Activated T-helper 1 cell treated with anti-CD3 and anti-CD28 coated beads, Interleukin-2, amount 50 U/mL, for 16 hours (primary cell): ENCODE measurements around the gene PDZD8.

Experiments used
- DNase-seq, 2 donors: peaks; one replicate each; pipeline ENCODE4 v3.0.0-alpha.2; 2020; ENCODE audit warnings: low read depth in 1 of 2, low spot score in 1 of 2

Gene PDZD8, protein sequence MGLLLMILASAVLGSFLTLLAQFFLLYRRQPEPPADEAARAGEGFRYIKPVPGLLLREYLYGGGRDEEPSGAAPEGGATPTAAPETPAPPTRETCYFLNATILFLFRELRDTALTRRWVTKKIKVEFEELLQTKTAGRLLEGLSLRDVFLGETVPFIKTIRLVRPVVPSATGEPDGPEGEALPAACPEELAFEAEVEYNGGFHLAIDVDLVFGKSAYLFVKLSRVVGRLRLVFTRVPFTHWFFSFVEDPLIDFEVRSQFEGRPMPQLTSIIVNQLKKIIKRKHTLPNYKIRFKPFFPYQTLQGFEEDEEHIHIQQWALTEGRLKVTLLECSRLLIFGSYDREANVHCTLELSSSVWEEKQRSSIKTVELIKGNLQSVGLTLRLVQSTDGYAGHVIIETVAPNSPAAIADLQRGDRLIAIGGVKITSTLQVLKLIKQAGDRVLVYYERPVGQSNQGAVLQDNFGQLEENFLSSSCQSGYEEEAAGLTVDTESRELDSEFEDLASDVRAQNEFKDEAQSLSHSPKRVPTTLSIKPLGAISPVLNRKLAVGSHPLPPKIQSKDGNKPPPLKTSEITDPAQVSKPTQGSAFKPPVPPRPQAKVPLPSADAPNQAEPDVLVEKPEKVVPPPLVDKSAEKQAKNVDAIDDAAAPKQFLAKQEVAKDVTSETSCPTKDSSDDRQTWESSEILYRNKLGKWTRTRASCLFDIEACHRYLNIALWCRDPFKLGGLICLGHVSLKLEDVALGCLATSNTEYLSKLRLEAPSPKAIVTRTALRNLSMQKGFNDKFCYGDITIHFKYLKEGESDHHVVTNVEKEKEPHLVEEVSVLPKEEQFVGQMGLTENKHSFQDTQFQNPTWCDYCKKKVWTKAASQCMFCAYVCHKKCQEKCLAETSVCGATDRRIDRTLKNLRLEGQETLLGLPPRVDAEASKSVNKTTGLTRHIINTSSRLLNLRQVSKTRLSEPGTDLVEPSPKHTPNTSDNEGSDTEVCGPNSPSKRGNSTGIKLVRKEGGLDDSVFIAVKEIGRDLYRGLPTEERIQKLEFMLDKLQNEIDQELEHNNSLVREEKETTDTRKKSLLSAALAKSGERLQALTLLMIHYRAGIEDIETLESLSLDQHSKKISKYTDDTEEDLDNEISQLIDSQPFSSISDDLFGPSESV

DNA sequence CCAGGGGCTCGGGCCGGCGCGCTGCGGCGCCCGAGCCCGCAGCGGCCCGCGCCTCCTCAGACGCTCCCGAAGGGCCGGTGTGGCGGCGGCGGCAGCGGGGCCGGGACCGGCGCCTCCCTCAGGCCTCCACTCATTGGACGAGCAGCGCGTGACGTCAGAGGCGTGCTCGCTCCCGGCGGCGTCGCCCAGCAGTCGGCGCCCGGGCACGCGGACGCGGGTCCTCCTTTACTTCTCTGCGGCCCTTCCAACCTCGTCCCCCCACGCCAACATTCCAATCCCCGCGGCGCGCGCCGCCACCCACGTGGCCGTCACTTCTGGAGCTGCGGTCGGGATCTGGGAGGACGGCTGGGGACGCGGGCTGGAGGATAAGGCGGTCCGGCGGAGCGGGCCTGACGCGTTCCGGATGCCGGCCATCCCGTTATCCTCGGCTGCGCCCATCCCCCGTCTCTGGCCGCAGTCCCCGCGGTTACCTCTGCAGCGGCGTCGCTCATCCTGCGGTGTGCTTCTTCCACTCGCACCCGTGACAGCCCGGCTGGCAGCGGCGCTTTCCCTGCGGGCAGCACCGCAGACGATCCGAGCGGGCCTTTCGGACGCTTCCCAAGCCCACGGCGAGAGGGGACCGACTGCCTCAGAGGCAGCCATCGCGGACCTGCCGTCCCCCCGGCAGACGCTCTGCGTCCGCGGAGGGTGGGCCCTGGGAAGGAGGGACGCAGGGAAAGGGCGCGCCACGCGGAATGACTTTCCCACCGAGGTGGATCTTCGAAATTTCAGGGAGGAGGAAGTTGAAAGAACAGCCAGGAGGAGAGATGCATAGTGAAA lies at the start of gene PDZD8:
PDZD8 (minus strand) TSS at position 81 of the 819 bp plus-strand sequence. CDS start 213 bp downstream, outside the sequence.
- DNase-seq = peak; percentile 80 to 87

DNA sequence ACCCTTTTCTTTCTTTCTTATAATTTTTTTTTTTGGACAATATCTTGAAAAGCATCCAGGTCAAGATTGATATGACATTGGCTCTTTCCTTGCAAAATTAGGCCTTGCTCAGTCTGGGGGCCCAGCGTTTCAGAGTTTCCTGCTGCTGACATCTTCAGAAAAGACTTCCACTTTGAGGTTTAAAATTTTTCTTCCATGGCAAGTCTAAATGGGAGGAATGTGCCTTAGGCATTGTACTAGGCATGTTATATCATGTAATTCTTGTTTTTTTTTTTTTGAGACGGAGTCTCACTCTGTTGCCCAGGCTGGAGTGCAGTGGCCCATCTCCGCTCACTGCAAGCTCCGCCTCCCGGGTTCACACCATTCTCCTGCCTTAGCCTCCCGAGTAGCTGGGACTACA lies 48.9 kb upstream of the PDZD8 start:
- no peak for DNase-seq

DNA sequence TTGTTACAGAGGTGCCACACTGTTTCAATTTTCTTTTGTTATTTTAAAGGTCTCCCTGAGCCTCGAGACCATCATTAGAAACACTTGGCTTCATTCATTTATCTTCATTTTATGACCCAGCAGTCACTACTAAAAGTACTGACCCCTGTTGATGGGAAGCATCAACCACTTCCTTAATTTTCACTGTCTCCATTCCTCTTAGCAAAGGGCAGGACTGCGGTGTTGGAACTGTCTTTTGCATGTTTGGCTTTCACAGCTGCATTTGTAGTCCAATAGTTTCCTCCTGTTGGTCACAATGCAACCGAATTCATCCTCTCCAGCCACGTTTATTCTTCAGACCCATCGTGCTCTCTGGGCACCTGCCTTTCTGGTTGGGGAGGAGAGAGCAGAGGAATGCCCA lies 46.7 kb upstream of the PDZD8 start:
- no peak for DNase-seq

DNA sequence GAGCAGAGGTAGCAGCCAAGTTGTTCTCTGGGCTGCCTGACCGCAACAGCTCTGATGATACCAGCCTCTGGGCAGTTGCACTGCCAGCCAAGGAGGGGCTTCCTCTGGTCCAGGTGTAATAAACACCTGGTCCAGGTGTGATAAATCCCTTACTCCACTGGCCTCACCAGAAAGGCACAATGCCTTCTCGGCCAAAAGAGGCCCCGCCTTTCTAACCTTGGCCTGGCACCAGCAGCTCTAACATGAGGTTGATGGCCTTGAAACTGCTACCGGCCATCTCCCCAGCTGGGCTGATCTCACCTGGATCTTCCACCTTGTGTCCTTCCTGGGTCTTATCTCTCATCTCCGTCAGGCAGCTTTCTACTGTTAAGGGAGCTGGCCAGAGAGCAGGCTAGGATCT lies 45.5 kb upstream of the PDZD8 start:
- DNase-seq = no peak

DNA sequence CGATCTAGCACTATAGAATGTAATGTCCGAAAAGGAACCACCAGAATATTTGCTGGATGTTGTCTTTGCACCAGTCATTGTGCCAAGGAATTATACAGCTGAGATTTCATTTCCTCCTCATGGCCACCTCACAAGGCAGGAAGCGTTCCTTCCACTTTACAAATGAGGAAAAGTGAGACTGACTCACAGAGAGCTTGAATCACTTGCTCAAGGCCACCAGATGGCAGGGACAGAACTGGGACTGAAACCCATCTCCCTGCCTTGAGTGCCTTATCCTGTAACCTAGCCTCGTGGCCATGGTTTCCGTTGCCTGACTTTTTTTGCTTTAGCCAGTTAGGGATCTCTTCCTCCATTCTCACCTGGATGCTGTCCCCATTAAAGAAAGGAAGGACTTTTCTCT lies 44.7 kb upstream of the PDZD8 start:
- DNase-seq = no peak

DNA sequence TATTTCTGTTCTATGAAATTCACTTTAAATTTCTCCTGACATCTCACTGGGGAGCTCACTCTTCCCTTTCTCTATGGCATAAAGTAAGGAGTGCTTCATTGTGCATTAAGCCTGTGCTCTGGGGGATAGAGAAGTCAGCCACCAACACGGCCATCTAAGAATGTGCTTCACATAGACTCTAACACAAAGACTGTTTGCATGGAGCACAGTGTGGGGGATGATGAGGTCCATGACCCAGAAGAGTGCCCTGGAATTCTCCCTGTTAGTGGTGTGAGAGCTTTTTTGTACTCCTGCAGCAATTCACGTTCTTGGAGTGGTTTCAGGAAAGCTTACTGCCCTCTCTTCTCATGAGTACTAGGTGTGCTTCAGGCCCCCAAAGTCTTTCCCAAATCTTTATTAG lies 43.9 kb upstream of the PDZD8 start:
- no peak for DNase-seq

DNA sequence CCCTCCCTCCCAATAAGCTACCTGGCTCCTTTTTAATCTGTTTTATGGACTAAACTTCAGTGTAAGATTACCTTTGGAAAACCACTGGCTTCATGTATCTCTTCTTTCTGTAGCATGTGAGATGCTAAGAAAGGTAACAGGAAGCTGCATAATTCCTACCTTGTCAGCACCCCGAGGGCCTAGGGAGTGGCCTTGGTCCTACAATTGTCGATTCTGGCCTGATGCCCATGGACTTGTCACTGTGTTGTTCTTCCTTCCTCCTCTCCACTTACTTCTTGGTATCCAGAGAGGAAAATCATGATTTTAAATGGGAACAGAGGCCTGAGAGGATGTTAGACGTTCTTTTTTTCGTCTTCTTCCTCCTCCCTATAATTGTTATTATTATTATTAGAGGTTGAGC lies 42.9 kb upstream of the PDZD8 start:
- no peak for DNase-seq

DNA sequence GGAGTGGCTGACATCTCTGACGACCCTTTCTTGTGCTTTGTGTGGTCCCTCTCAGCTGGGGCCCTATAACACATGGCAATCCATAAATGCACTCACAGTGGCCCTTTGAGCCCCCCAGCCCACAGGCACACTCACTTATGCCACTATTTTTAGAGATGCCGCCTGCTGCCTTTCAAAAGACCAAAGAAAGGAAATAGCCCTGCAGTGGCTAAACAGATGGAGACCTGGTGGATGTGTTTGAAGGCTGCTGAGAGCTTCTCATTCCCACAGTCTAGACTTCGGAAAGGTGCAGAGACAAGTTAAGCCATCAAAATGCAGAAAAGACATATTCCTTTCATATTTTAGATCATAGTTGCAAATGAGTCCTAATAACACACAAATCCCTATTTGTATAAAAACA lies 42.0 kb upstream of the PDZD8 start:
- DNase-seq = no peak

DNA sequence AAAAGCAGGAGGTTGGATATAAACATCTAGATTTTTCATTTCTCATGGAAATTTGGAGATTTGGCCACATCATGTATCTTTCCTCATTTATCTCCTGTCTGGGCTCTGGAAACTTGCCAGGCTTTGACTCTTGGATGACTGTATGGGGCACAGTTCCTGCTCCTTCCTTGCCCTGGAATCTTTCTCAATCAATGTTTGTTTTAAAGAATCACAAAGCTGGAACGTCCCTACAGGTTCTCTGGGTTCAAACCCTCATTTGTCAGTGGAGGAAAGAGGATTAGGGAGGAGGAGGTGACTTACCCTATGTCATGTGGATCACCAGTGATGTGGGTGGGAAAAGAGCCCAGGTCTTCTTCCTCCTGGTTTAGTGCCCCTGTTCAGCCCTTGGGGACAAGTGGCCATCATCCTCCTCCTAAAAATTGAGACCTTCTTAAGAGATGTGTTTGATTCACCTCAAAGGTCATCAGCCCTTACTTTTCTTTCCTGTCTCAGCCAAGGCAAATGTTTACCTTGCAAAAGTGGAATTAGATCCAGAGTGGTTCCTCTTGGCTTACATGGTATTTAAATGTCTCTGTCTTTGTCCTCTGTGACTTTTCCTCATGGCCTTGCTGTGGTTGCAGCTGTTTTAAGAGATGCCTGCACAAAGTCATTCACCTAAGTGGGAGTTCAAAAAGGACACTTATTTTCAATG lies 38.8 kb upstream of the PDZD8 start:
- no peak for DNase-seq

DNA sequence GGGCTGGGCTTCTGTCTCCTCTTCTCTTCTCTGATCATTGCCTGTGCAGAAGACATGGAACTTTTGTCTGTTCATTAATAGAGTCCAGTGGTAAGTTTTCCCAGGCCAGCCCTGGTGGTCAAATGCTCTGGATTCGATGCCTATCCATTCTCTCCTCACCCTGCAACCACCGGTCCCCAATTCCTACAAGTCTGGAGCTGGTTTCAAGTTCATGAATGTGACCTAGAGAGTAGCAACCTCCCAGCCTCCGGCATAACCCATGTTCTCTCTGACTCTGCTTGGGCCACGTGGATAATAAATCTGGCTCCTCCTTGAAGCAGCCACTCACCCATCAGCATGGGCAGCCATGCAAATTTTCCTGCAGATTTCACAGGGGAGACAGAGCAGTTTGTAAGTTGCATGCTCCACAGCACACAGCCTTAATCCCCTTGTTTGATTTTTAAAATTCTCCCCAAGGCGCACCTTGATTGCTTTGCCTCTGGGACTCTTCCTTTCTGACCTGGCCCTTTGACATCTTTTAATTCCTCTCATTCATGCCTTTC lies 37.3 kb upstream of the PDZD8 start:
- no peak for DNase-seq

DNA sequence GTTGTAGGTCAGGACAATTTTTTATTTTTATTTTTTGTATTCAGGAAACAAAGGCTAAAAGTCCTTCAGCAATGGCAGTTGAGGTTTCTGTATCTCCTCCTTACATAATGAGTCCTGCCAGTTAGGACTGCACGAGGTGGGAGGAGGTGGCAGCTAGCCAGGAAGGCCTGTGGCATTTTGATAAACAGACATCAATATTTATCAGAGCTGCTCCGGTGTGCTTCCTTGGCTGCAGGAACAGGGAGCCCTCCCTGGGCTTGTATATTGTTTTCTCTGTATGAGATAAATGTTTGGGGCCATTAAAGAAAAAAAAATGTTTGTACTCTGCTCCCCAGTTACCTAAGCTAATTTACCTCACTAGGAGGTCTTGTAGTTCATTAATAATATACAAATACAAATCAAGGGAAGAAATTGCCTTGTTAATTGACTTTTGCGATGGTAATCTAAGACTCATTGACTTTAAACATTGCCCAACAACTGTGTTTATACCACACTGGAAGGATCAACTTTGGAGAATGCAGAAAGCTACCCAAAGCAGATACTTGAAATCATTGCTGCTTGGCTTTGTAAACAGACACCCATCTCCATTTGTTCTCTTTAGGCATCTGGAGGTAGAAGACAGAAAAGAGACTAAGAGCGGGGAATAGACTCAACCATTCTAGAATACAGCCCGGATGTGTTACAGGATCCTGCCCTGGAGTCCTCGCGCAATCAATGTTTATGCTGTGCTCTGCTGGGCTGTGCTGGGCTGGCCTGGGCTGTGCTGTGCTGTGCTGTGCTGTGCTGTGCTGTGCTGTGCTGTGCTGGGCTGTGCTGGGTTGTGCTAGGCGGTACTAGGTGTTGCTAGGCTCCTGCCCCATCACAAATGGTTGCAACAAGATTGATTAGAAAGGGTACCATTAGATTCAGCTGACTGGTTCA lies 36.5 kb upstream of the PDZD8 start:
- no peak for DNase-seq

DNA sequence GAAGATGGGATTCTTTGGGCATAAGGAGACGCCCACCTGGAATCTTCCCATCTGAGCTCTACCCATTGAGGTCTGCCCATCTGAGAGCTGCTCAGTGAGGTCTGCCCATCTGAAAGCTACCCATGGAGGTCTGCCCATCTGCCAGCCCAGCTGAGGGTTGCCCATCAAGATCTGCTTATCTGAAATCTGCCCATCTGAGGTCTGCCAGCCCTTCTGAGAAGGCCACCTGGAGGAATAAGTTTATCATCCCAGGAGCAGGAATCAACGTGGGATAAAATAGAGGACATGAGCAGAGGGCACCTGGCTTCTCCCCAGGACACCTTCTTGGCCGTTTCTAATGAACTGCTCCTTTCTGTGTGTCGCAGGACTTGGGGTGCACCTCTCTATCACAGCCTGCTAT lies 35.3 kb upstream of the PDZD8 start:
- DNase-seq = no peak

DNA sequence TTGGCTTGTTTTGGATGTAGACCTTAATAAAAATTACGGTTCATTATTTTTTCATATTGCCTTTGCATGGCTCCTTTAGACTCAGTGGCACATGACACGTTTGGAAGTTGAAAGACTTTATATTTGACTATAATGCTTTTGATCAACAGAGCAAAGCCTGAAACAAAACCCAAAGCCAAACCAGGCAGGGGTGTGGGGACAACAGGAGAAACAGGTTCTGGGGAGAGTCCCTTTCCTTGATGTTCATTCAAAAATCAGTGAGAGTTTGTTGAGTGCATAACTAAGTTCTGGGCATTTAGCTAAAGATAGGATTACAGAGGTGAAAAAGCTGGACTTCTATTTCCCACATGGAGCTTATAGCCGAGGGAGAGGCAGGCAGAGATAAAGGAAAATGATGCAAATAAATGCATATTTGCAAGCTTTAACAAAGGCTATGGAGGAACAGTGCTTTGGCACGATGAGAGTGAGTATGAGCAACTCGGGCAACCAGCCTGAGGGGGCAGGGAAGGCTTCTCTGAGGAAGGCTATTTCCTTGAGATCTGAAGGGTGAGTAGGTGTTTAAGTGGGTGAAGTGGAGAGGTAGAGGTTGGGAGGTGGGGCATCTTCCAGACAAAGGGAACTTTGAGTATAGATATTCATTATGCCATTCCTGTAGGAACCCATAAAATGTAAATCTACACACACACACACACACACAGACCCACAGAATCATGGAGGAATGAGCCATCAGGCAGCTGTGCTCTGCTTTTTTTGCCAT lies 34.5 kb upstream of the PDZD8 start:
- DNase-seq = no peak

DNA sequence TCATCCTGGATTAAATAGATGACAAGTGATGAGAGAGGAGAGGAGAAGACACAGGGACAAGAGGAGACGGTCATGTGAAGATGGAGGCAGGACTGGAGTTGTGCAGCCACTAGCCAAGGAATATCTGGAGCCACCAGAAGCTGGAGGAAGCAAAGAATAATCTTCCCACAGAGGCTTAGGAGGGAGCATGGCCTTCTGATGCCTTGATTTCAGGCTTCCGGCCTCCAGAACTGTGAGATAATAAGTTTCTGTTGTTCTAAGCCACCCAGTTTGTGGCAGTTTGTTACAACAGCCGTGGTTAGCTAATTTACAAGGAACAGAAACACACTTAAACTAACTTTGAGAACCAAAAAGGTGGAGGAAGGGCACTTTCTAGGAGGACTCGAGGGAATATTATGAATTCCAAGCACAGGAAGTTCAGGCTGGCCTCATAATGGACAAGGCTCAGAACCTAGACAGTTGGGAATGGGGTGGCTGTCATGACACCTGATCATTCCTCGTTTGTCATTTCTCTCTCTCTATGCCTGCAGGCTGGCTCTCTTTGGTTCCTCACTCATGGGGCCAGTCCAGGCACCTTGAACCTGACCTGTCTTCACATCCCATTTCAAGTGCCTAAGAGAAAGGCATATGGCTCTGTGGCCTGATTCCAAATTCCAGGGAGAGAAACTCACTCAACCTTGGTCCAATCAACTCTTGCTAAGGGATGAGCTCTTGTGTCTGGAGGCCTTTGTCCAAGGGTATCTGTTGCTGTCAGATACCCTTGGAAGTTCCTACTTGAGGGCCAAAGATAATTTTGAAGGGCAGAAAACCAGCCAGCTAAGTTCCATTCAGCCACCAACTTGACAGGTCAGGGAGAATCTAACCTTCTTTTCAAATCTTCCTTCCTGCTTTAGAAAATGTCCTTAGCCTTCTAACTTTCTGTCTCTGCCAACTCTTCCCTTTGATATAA lies 33.5 kb upstream of the PDZD8 start:
- DNase-seq = no peak

DNA sequence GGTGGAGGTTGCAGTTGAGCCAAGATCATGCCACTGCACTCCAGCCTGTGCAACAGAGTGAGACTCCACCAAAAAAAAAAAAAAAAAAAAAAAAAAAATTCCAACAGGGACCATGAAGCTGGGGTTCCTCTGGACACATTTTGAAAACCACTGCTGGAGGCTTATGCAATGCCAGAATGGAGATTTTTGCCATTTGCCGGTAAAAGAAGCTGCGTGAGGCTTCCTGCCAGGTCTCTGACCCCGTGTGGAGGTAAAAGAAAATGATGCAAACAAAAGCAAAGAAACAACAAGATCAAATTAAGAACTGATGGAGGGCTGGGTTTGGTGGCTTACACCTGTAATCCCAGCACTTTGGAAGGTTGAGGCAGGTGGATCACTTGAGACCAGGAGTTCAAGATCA lies 30.5 kb upstream of the PDZD8 start:
- no peak for DNase-seq

DNA sequence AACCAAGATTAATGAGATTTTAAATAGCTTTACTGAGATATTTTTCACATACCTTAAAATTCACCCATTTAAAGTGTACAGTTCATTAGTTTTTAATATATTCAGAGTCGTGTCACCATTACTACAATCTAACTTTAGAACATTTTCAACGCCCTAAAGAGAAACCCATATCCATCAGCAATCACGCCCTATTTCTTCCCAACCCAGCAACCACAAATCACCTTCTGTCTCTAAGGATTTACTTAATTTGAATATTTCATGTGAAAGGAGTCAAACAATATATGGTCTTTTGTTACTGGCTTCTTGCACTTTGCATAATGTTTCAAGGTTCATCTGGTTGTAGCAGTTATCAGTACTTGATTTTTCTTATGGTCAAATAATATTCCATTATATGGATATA lies 25.1 kb upstream of the PDZD8 start:
- no peak for DNase-seq
